Measurements from ENCODE around the gene TSNAXIP1. TPM values are rescaled to one million over a fixed set of nuclear protein-coding genes. Genes with fewer than 3 reads are reported as not detected.

Gene TSNAXIP1
- total RNA-seq, 1 donor from 2014 or later: 2.8 TPM

DNA sequence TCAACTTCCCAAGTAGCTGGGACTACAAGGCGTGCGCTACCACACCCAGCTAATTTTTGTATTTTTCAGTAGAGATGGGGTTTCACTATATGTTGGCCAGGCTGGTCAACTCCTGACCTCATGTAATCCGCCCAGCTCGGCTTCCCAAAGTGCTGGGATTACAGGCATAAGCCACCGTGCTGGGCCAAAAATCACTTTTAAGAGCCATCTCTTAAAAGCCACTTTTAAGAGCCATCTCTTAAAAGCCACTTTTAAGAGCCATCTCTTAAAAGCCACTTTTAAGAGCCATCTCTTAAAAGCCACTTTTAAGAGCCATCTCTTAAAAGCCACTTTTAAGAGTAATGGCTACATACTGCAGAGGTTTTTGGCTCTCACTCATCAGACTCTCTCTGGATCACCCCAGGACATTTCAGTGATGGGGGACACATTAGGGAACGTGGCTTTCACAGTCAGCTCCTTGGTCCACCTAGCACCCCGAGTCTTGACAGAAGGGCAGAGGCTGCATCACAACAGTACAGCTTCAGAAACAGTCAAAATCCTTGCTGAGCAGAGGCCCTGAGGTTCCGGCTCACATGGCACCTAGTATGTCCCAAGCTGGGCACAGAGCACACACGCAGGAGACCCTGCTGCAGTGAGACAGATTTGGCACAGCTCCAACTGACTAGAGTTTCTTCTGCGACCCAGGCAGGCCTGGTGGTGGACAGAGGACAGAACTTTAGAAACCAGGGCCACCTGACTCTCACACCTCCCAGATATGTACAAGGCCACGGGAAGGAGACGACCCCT is 23.9 kb upstream of the TSNAXIP1 start:
- no peak overlapping the region for H3K27ac Mint-ChIP-seq (ENCODE audit: unreplicated experiment)
- H3K27me3 Mint-ChIP-seq (ENCODE audit: unreplicated experiment): peaks cover 6% of the 10 kb centered on the region
- H3K4me3 Mint-ChIP-seq (ENCODE audit: unreplicated experiment): no peak overlapping the region
- peaks cover 8% of the 10 kb centered on the region for H3K36me3 Mint-ChIP-seq (ENCODE audit: low read depth, unreplicated experiment)
- H3K4me1 Mint-ChIP-seq (ENCODE audit: unreplicated experiment): peaks cover 15% of the 10 kb centered on the region
- TF ChIP-seq, protein P1, sequence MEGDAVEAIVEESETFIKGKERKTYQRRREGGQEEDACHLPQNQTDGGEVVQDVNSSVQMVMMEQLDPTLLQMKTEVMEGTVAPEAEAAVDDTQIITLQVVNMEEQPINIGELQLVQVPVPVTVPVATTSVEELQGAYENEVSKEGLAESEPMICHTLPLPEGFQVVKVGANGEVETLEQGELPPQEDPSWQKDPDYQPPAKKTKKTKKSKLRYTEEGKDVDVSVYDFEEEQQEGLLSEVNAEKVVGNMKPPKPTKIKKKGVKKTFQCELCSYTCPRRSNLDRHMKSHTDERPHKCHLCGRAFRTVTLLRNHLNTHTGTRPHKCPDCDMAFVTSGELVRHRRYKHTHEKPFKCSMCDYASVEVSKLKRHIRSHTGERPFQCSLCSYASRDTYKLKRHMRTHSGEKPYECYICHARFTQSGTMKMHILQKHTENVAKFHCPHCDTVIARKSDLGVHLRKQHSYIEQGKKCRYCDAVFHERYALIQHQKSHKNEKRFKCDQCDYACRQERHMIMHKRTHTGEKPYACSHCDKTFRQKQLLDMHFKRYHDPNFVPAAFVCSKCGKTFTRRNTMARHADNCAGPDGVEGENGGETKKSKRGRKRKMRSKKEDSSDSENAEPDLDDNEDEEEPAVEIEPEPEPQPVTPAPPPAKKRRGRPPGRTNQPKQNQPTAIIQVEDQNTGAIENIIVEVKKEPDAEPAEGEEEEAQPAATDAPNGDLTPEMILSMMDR (IDR thresholded peaks at IDR 0.05; ENCODE audit: unreplicated experiment): no peak
- H3K9me3 Mint-ChIP-seq (ENCODE audit: unreplicated experiment): no peaks in the 10 kb centered on the region
- no peak for DNase-seq (ENCODE audit: low spot score)

DNA sequence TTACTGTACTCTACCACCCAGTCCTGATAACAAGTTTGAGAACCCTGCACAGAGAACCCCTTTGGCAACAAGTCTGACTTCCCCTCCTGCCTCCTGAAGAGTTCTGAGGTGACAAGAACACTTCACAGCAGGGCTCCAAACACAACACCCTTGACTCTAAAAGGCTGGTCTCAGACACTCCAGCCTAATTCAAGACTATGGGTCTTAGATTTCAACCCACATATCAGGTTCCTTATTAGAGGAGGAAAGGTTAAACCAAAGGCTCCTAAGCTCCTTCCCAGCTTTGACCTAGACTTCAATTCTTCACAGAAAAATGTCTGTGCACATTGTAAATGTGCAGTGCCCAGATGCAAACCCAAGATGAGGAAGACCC is 23.4 kb upstream of the TSNAXIP1 start:
- H3K4me1 Mint-ChIP-seq (ENCODE audit: unreplicated experiment): peaks cover 15% of the 10 kb centered on the region

DNA sequence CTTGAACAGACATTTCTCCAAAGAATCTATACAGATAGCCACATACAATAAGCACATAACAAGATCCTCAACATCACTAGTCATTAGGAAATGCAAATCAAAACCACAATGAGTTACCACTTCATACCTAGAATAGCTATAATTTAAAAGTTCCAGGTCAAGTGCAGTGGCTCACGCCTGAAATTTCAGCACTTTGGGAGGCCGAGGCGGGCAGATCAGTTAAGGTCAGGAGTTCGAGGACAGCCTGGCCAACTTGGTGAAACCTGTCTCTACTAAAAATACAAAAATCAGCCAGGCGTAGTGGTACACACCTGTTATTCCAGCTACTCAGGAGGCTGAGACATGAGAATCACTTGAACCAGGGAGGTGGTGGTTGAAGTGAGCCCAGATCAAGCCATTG is 20.2 kb upstream of the TSNAXIP1 start:
- Mint-ChIP-seq H3K27me3 (ENCODE audit: unreplicated experiment) (no peaks in the 10 kb centered on the region), H3K36me3 (ENCODE audit: low read depth, unreplicated experiment) (peaks cover 3% of the 10 kb centered on the region), H3K4me3 (ENCODE audit: unreplicated experiment) (no peak overlapping the region), H3K4me1 (ENCODE audit: unreplicated experiment) (peaks cover 1% of the 10 kb centered on the region), H3K9me3 (ENCODE audit: unreplicated experiment) (no peaks in the 10 kb centered on the region), H3K27ac (ENCODE audit: unreplicated experiment) (no peak overlapping the region)
- TF ChIP-seq, protein P1 (IDR thresholded peaks at IDR 0.05; ENCODE audit: unreplicated experiment): no peak
- no peak for DNase-seq (ENCODE audit: low spot score)

More for the DNA sequence above, 23.4 kb upstream of the TSNAXIP1 start:
- Mint-ChIP-seq H3K27ac (ENCODE audit: unreplicated experiment) (no peak overlapping the region), H3K4me3 (ENCODE audit: unreplicated experiment) (no peak overlapping the region), H3K36me3 (ENCODE audit: low read depth, unreplicated experiment) (peaks cover 8% of the 10 kb centered on the region), H3K27me3 (ENCODE audit: unreplicated experiment) (peaks cover 6% of the 10 kb centered on the region), H3K9me3 (ENCODE audit: unreplicated experiment) (no peaks in the 10 kb centered on the region)
- no peak for DNase-seq (ENCODE audit: low spot score)
- TF ChIP-seq, protein P1 (IDR thresholded peaks at IDR 0.05; ENCODE audit: unreplicated experiment): no peak

DNA sequence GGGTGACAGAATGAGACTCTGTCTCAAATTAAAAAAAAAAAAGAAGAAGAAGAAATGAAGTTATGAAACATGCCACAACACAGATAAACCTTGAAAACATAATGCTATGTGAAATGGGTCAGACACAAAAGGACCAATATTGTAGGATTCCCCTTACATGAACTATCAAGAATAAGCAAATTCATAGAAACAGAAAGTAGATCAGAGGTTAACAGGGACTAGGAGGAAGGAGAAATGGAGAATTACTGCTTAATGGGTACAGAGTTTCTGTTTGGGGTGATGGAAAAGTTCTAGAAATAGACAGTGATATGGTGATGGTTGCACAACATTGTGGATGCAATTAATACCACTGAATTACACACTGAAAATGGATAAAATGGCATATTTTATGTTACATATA is 16.6 kb upstream of the TSNAXIP1 start:
- TF ChIP-seq, protein P1 (IDR thresholded peaks at IDR 0.05; ENCODE audit: unreplicated experiment): no peak
- no peak for DNase-seq (ENCODE audit: low spot score)
- Mint-ChIP-seq H3K9me3 (ENCODE audit: unreplicated experiment) (no peaks in the 10 kb centered on the region), H3K4me3 (ENCODE audit: unreplicated experiment) (no peak overlapping the region), H3K4me1 (ENCODE audit: unreplicated experiment) (no peaks in the 10 kb centered on the region), H3K36me3 (ENCODE audit: low read depth, unreplicated experiment) (no peaks in the 10 kb centered on the region), H3K27me3 (ENCODE audit: unreplicated experiment) (no peaks in the 10 kb centered on the region), H3K27ac (ENCODE audit: unreplicated experiment) (no peak overlapping the region)

DNA sequence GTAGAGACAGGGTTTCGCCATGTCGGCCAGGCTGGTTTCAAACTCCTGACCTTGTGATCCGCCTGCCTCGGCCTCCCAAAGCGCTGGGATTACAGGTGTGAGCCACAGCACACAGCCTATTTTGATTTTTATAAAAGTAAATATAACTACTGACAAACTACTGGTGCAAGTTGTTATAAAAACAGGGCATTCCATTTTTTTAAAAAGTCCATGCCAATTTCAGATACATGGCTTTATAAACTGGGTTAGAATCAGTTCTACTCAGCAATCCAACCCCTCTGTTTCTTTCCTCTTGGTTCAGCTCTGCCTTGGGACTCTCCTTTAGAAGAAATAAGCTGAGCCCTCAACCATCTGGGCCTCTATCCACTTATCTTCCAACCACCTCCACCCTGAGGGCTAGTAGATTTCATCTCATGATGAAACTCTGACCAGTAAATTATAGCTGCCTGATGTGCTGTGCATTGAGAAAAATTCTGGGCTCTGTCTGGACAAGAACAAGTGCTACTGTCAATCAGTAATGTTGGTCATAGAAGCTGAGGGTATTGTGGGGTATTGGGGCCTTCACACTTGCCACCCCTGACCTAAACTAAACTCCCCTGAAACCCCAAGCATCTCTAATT is 10.5 kb upstream of the TSNAXIP1 start:
- peak overlapping the region; percentile 25 for H3K4me3 Mint-ChIP-seq (ENCODE audit: unreplicated experiment)
- no peaks in the 10 kb centered on the region for H3K9me3 Mint-ChIP-seq (ENCODE audit: unreplicated experiment)
- peaks cover 4% of the 10 kb centered on the region for H3K4me1 Mint-ChIP-seq (ENCODE audit: unreplicated experiment)
- H3K27ac Mint-ChIP-seq (ENCODE audit: unreplicated experiment): peak overlapping the region; percentile 48
- DNase-seq (ENCODE audit: low spot score): no peak
- H3K27me3 Mint-ChIP-seq (ENCODE audit: unreplicated experiment): peaks cover 6% of the 10 kb centered on the region
- TF ChIP-seq, protein P1 (IDR thresholded peaks at IDR 0.05; ENCODE audit: unreplicated experiment): no peak
- H3K36me3 Mint-ChIP-seq (ENCODE audit: low read depth, unreplicated experiment): peaks cover 16% of the 10 kb centered on the region

Measured in endothelial cell (in vitro differentiated cells).